Activated naive CD8-positive, alpha-beta T cell treated with anti-CD3 and anti-CD28 coated beads, Interleukin-2, amount 50 U/mL, for 24 hours (primary cell): ENCODE measurements around the gene CCDC102A.

Experiments
- ATAC-seq: fragments of 150-1000 bp; cut with Tn5 transposase; one replicate; pipeline ENCODE4 v1.10.0; 2021
- DNase-seq: peaks from one replicate; pipeline ENCODE4 v3.0.0; 2021
- H3K27ac Mint-ChIP-seq: one replicate; pipeline ENCODE4 v1.8.0; 2021; ENCODE audit warnings: mild to moderate bottlenecking, mixed read lengths
- H3K27me3 Mint-ChIP-seq: one replicate; pipeline ENCODE4 v1.8.0; 2021; ENCODE audit warnings: mixed read lengths
- H3K36me3 Mint-ChIP-seq: one replicate; pipeline ENCODE4 v1.8.0; 2021; ENCODE audit warnings: low read depth, mixed read lengths
- H3K4me1 Mint-ChIP-seq: one replicate; pipeline ENCODE4 v1.8.0; 2021; ENCODE audit warnings: mixed read lengths
- H3K4me3 Mint-ChIP-seq: one replicate; pipeline ENCODE4 v1.8.0; 2021; ENCODE audit warnings: mild to moderate bottlenecking, moderate library complexity, mixed read lengths
- H3K9me3 Mint-ChIP-seq: one replicate; pipeline ENCODE4 v1.8.0; 2021; ENCODE audit warnings: mixed read lengths

Gene CCDC102A

DNA sequence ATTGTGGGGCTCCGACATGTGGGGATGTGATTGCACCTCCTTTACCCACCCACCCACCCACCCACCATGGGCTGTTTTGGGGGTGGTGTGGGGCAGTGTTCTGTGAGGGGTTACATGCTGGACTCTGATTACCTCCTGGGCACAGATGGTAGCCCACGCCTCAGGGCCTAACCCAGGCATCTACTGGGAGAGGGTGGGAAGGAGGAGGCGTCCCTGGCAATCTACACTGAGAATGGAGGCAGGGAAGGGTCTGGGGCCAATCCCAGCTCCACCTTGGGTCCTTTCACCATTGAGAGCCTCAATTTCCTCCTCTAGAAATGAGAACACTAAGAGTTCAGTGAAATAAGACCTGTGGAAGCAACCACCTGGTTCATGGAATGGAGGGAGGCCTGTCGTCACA, 38.3 kb downstream of the CCDC102A start:
- Mint-ChIP-seq H3K36me3 (no peaks in the 10 kb centered on the region), H3K27ac (no peak overlapping the region), H3K9me3 (no peaks in the 10 kb centered on the region), H3K4me1 (no peaks in the 10 kb centered on the region), H3K27me3 (no peaks in the 10 kb centered on the region), H3K4me3 (no peak overlapping the region)
- DNase-seq, result no peak
- ATAC-seq, result no peak

DNA sequence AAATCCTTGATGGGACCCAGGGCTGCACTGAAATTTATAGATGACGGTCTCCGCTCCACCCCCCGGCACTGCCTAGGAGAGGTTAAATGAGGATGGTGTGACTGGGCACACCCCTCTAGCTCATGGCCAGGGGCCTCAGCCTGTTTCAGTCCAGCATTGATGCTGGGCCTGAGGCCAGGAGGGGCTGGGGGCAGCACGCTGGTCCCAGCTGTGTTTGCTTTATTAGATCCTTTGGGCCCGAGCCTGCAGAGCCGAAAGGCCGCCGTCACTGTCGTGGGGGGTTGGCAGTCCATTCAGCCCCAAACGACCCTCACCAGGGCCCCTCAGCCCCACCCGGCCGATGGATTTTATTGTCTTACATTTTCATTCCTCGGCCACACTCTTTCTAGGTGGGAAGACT, 39.2 kb downstream of the CCDC102A start:
- ATAC-seq (no peak), DNase-seq (no peak)
- H3K4me1 Mint-ChIP-seq, result no peaks in the 10 kb centered on the region
- no peaks in the 10 kb centered on the region for H3K27me3 Mint-ChIP-seq
- no peaks in the 10 kb centered on the region for H3K9me3 Mint-ChIP-seq
- H3K4me3 Mint-ChIP-seq, result no peak overlapping the region
- H3K27ac Mint-ChIP-seq, result no peak overlapping the region
- H3K36me3 Mint-ChIP-seq, result no peaks in the 10 kb centered on the region

GRCh38 chr16:57493767-57494166, 42.6 kb downstream of the CCDC102A start:
- Mint-ChIP-seq H3K4me3 (no peak overlapping the region), H3K4me1 (no peaks in the 10 kb centered on the region), H3K27me3 (no peaks in the 10 kb centered on the region), H3K36me3 (no peaks in the 10 kb centered on the region), H3K9me3 (no peaks in the 10 kb centered on the region), H3K27ac (no peak overlapping the region)
- no peak for ATAC-seq
- no peak for DNase-seq

DNA sequence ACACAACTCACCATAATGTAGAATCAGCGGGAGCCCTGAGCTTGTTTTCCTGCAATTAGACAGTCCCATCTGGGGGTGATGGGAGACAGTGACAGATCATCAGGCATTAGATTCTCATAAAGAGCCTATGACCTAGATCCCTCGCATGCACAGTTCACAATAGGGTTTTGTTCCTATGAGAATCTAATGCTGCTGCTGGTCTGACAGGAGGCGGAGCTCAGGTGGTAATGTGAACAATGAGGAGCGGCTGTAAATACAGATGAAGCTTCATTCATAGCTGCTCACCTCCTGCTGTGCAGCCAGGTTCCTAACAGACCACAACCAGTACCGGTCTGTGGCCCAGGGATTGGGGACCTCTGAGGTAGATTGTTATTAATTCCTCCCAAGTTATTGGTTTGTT, 47.1 kb downstream of the CCDC102A start:
- no peaks in the 10 kb centered on the region for H3K36me3 Mint-ChIP-seq
- H3K4me1 Mint-ChIP-seq, result peaks cover 20% of the 10 kb centered on the region
- no peak overlapping the region for H3K4me3 Mint-ChIP-seq
- H3K27me3 Mint-ChIP-seq, result no peaks in the 10 kb centered on the region
- no peak for DNase-seq
- ATAC-seq, result no peak
- no peak overlapping the region for H3K27ac Mint-ChIP-seq
- no peaks in the 10 kb centered on the region for H3K9me3 Mint-ChIP-seq

GRCh38 chr16:57486858-57487834, 49.2 kb downstream of the CCDC102A start:
- no peaks in the 10 kb centered on the region for H3K36me3 Mint-ChIP-seq
- no peak for DNase-seq
- no peak for ATAC-seq
- H3K4me1 Mint-ChIP-seq, result peaks cover 20% of the 10 kb centered on the region
- no peaks in the 10 kb centered on the region for H3K9me3 Mint-ChIP-seq
- no peaks in the 10 kb centered on the region for H3K27me3 Mint-ChIP-seq
- H3K27ac Mint-ChIP-seq, result no peak overlapping the region
- H3K4me3 Mint-ChIP-seq, result peak overlapping the region; percentile 69

- peaks cover 20% of the 10 kb centered on the region for H3K4me1 Mint-ChIP-seq
- ATAC-seq (peak; percentile 94), DNase-seq (peak; percentile 88)
- no peaks in the 10 kb centered on the region for H3K27me3 Mint-ChIP-seq
- peak within 1 kb of the TSS; percentile 75 for H3K4me3 Mint-ChIP-seq
- no peaks in the 10 kb centered on the region for H3K36me3 Mint-ChIP-seq
- H3K9me3 Mint-ChIP-seq, result no peaks in the 10 kb centered on the region
- H3K27ac Mint-ChIP-seq, result no peak within 1 kb of the TSS
These were observed 50.2 kb downstream of the CCDC102A start, which contains the start of gene DOK4 for GRCh38 chr16:57485916-57486857. Gene DOK4, minus strand, starts transcription at chr16:57486493. Its CDS starts 6,986 bp downstream, at chr16:57479507.

GRCh38 chr16:57485091-57485915, 51.1 kb downstream of the CCDC102A start:
- H3K27ac Mint-ChIP-seq, result no peak overlapping the region
- no peaks in the 10 kb centered on the region for H3K9me3 Mint-ChIP-seq
- H3K36me3 Mint-ChIP-seq, result no peaks in the 10 kb centered on the region
- no peaks in the 10 kb centered on the region for H3K27me3 Mint-ChIP-seq
- no peak for ATAC-seq
- H3K4me3 Mint-ChIP-seq, result peak overlapping the region; percentile 75
- H3K4me1 Mint-ChIP-seq, result peaks cover 20% of the 10 kb centered on the region
- DNase-seq, result no peak

GRCh38 chr16:57484515-57485005, 51.8 kb downstream of the CCDC102A start:
- H3K4me1 Mint-ChIP-seq, result peaks cover 20% of the 10 kb centered on the region
- H3K4me3 Mint-ChIP-seq, result no peak overlapping the region
- DNase-seq, result no peak
- no peak for ATAC-seq
- no peaks in the 10 kb centered on the region for H3K9me3 Mint-ChIP-seq
- H3K36me3 Mint-ChIP-seq, result no peaks in the 10 kb centered on the region
- no peak overlapping the region for H3K27ac Mint-ChIP-seq
- no peaks in the 10 kb centered on the region for H3K27me3 Mint-ChIP-seq

- no peaks in the 10 kb centered on the region for H3K27me3 Mint-ChIP-seq
- H3K36me3 Mint-ChIP-seq, result no peaks in the 10 kb centered on the region
- H3K4me3 Mint-ChIP-seq, result no peak overlapping the region
- no peak for ATAC-seq
- H3K9me3 Mint-ChIP-seq, result no peaks in the 10 kb centered on the region
- H3K4me1 Mint-ChIP-seq, result peaks cover 21% of the 10 kb centered on the region
- no peak overlapping the region for H3K27ac Mint-ChIP-seq
- DNase-seq, result no peak
These were observed 52.5 kb downstream of the CCDC102A start for GRCh38 chr16:57483725-57484514.

GRCh38 chr16:57482845-57483545, 53.4 kb downstream of the CCDC102A start:
- no peaks in the 10 kb centered on the region for H3K36me3 Mint-ChIP-seq
- H3K27me3 Mint-ChIP-seq, result no peaks in the 10 kb centered on the region

GRCh38 chr16:57481421-57481820, 55.0 kb downstream of the CCDC102A start:
- ATAC-seq (no peak), DNase-seq (no peak)
- H3K4me3 Mint-ChIP-seq, result no peak overlapping the region
- no peaks in the 10 kb centered on the region for H3K36me3 Mint-ChIP-seq
- H3K27ac Mint-ChIP-seq, result no peak overlapping the region
- peaks cover 18% of the 10 kb centered on the region for H3K4me1 Mint-ChIP-seq
- no peaks in the 10 kb centered on the region for H3K9me3 Mint-ChIP-seq
- no peaks in the 10 kb centered on the region for H3K27me3 Mint-ChIP-seq

More at GRCh38 chr16:57482845-57483545, 53.4 kb downstream of the CCDC102A start:
- no peak for DNase-seq
- ATAC-seq, result no peak
- peaks cover 25% of the 10 kb centered on the region for H3K4me1 Mint-ChIP-seq
- H3K9me3 Mint-ChIP-seq, result no peaks in the 10 kb centered on the region
- no peak overlapping the region for H3K4me3 Mint-ChIP-seq
- H3K27ac Mint-ChIP-seq, result no peak overlapping the region

DNA sequence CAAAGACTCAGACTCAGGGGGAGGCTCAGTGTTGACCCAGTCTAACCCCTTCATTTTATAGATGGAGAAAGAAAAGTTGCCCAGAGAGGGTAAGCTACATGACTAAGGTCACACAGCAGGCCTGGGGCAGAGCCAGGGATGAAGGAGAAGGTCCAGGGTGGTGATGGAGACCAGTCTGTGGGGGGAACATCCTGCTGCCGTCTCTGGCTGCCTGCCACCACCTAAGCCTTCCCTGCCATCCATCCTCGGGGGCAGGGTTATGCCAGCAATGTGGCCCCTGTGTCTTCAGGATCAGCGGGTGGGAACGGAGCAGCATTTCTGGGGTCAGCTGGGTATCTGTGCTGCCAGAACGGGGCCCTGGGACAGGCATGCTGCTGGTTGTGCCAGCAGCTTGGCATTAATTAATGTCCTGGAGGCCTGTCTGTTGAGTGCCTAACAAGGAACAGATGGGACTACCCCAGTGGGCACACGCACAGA, 55.6 kb downstream of the CCDC102A start:
- H3K36me3 Mint-ChIP-seq, result no peaks in the 10 kb centered on the region

More for the DNA sequence above, 55.6 kb downstream of the CCDC102A start:
- Mint-ChIP-seq H3K4me1 (peaks cover 22% of the 10 kb centered on the region), H3K4me3 (no peak overlapping the region), H3K27ac (no peak overlapping the region), H3K9me3 (no peaks in the 10 kb centered on the region), H3K27me3 (no peaks in the 10 kb centered on the region)
- no peak for DNase-seq
- ATAC-seq, result no peak
